HG03066 (cell line): ENCODE data around the gene RAD54L.
A peak's percentile ranks its signal among the peaks of the same experiment; 100 is the strongest.
"Not testable (repeated sequence)": the region's sequence is repeated elsewhere in the genome, so short reads cannot be mapped to it uniquely, and the experiment has no call there.

Source experiments
- ATAC-seq: cut with Tn5 transposase; IDR thresholded peaks from one replicate; pipeline ENCODE4 v1.9.1; 2021; ENCODE audit warnings: low read depth; ENCODE audit not compliant: unreplicated experiment

Gene RAD54L

GRCh38 chr1:46238865-46239264, 8.7 kb upstream of the RAD54L start:
- ATAC-seq = not testable (repeated sequence)

GRCh38 chr1:46241733-46242132, 5.8 kb upstream of the RAD54L start:
- not testable (repeated sequence) for ATAC-seq

GRCh38 chr1:46242918-46243317, 4.6 kb upstream of the RAD54L start:
- no peak for ATAC-seq

- ATAC-seq = not testable (repeated sequence)
These were observed 3.7 kb upstream of the RAD54L start for GRCh38 chr1:46243831-46244230.

- no peak for ATAC-seq
These were observed 2.7 kb upstream of the RAD54L start for GRCh38 chr1:46244656-46245371.

- not testable (repeated sequence) for ATAC-seq
These were observed 1.4 kb upstream of the RAD54L start for GRCh38 chr1:46246136-46246535.

GRCh38 chr1:46246548-46247435, 771 bp upstream of the RAD54L start:
- peak; percentile 56 for ATAC-seq

GRCh38 chr1:46248122-46248920, 758 bp downstream of the RAD54L start:
- no peak for ATAC-seq

GRCh38 chr1:46254668-46255067, 7.1 kb downstream of the RAD54L start:
- no peak for ATAC-seq

- ATAC-seq = no peak
These were observed 9.0 kb downstream of the RAD54L start for GRCh38 chr1:46256523-46256922.

GRCh38 chr1:46262508-46262907, 14.9 kb downstream of the RAD54L start:
- no peak for ATAC-seq

GRCh38 chr1:46263146-46263545, 15.6 kb downstream of the RAD54L start:
- ATAC-seq = no peak

GRCh38 chr1:46268578-46268977, 21.0 kb downstream of the RAD54L start:
- ATAC-seq = no peak

- no peak for ATAC-seq
These were observed 26.9 kb downstream of the RAD54L start for GRCh38 chr1:46274225-46275029.

- no peak for ATAC-seq
These were observed 27.4 kb downstream of the RAD54L start for GRCh38 chr1:46275030-46275337.

GRCh38 chr1:46277658-46278373, 30.3 kb downstream of the RAD54L start:
- ATAC-seq = no peak

GRCh38 chr1:46278807-46279206, 31.2 kb downstream of the RAD54L start:
- ATAC-seq = no peak

- no peak for ATAC-seq
These were observed 32.5 kb downstream of the RAD54L start for GRCh38 chr1:46280092-46280491.

- no peak for ATAC-seq
These were observed 33.5 kb downstream of the RAD54L start for GRCh38 chr1:46281021-46281420.

GRCh38 chr1:46284058-46284457, 36.5 kb downstream of the RAD54L start:
- no peak for ATAC-seq
